Measurements from ENCODE around the gene NT5DC1. TPM values are rescaled to one million over a fixed set of nuclear protein-coding genes. Genes with fewer than 3 reads are reported as not detected.

NT5DC1 gene
- total and polyA plus RNA-seq, 10 of the 15 experiments (the other 5 are each of a cell fraction or from before 2014, with no cell fraction given), result 40.8 to 140 (median 66.8) TPM

GRCh38 chr6:116090251-116090650, 10.4 kb upstream of the NT5DC1 start:
- DNase-seq (ENCODE audit: low read depth, low spot score) (peak; percentile 74), ATAC-seq (peak; percentile 78), FAIRE-seq (no peak)
- H3K9ac ChIP-seq (ENCODE audit: control insufficient read depth, insufficient read depth, low read length), result peak overlapping the region; percentile 43; the same call in 1 of the 2 replicates
- H3K27me3 ChIP-seq (replicated peaks in 1 of 2; ENCODE audit: control insufficient read depth in 2 of 2, insufficient read depth in 2 of 2, low read length in 1 of 2), result no peaks in the 10 kb centered on the region
- POLR2A ChIA-PET, result interaction anchor here (0.6 to 1.5 kb wide), 2 partner anchors 16 to 79 kb away, joined by 4 to 5 read pairs; no protein-coding TSS in a partner anchor
- SMC1A ChIA-PET (ENCODE audit: uncharacterized antibody, unreplicated experiment), result interaction anchor here (1.5 to 5.3 kb wide), 3 partner anchors 11 to 78 kb away, joined by 8 to 35 read pairs (median 8); partner anchors contain the start of gene NT5DC1
- peaks cover 18% of the 10 kb centered on the region for H3K9me3 ChIP-seq (replicated peaks; ENCODE audit: control insufficient read depth, insufficient read depth, low read length)
- no TSS peak for BruUV-seq (replicated peaks)
- peaks cover 0 to 3% of the 10 kb centered on the region in 2 experiments; a peak in 1 of 4 replicates for H3K36me3 ChIP-seq (ENCODE audit: control insufficient read depth in 2 of 2, insufficient read depth in 2 of 2, low read length in 1 of 2)
- H3K79me2 ChIP-seq (ENCODE audit: control insufficient read depth, insufficient read depth, low read length), result peaks cover 7% of the 10 kb centered on the region
- 0 out of 2 replicates have a peak overlapping the region, but pooled peaks have one; percentile 2 for H3K4me3 ChIP-seq
- intact Hi-C loops (cut with micrococcal nuclease; ENCODE audit: unreplicated experiment) (loop anchor here (1.0 to 10.0 kb wide), 2 partner anchors 79 to 1375 kb away; no protein-coding TSS in a partner anchor), in situ Hi-C loops (cut with MboI) (loop anchor here (10.0 kb wide), 1 partner anchor 195 kb away; no protein-coding TSS in a partner anchor)
- WGBS (ENCODE audit: insufficient coverage, insufficient replicate concordance, low lambda C conversion rate, missing lambda C conversion rate), result 3% methylated on average over 2 of the region's 2 CpGs
- H3K4me2 ChIP-seq (ENCODE audit: control insufficient read depth, insufficient read depth), result peak overlapping the region; percentile 72
- peak overlapping the region; percentile 74 for H2AFZ ChIP-seq (ENCODE audit: control insufficient read depth, low read depth, low read length)
- H4K20me1 ChIP-seq (ENCODE audit: control insufficient read depth, insufficient read depth), result no peaks in the 10 kb centered on the region
- RAD21 ChIA-PET (ENCODE audit: unreplicated experiment), result interaction anchor here (1.0 to 2.4 kb wide), 3 partner anchors 28 to 81 kb away, joined by 3 to 20 read pairs (median 3); no protein-coding TSS in a partner anchor
- CTCF ChIA-PET, result interaction anchor here (0.6 to 2.3 kb wide), 4 partner anchors 11 to 78 kb away, joined by 3 to 8 read pairs (median 4); partner anchors contain the start of gene NT5DC1
- peaks cover 55% of the 10 kb centered on the region for H3K4me1 ChIP-seq (ENCODE audit: control insufficient read depth, insufficient read depth, low read length)
- H3K27ac ChIP-seq (ENCODE audit: control insufficient read depth, insufficient read depth), result peak overlapping the region; percentile 98
- TF ChIP-seq NR2C2 (IDR thresholded peaks at IDR 0.05; ENCODE audit: borderline replicate concordance, control insufficient read depth, insufficient read length, low read depth) (no peak), STAT3 (IDR thresholded peaks at IDR 0.05; ENCODE audit: low read depth, low read length) (no peak), RELA (IDR thresholded peaks at IDR 0.05; ENCODE audit: borderline replicate concordance, partially characterized antibody) (no peak), SMAD5 (IDR thresholded peaks at IDR 0.05; ENCODE audit: low read depth) (no peak), RCOR1 (conservative IDR thresholded peaks at IDR 0.05; ENCODE audit: low read depth, low read length) (no peak), PML (IDR thresholded peaks at IDR 0.05; ENCODE audit: low read length) (no peak), RB1 (IDR thresholded peaks at IDR 0.05; ENCODE audit: borderline replicate concordance) (no peak), ASH2L (IDR thresholded peaks at IDR 0.05; ENCODE audit: borderline replicate concordance, low read depth) (no peak), SREBF1 (IDR thresholded peaks at IDR 0.05; ENCODE audit: low read length) (no peak), ZBED1 (IDR thresholded peaks at IDR 0.05; ENCODE audit: borderline replicate concordance) (peak; percentile 63; the same call in 1 of the 2 replicates), HDAC2 (IDR thresholded peaks at IDR 0.05) (no peak), POU2F2 (IDR thresholded peaks at IDR 0.05; ENCODE audit: borderline replicate concordance, low read depth, low read length) (no peak; the same call in 2 of the 3 replicates), EGR1 (IDR thresholded peaks at IDR 0.05; ENCODE audit: borderline replicate concordance in 1 of 2, low read depth in 2 of 2, low read length in 2 of 2) (no peak)
- TF ChIP-seq, protein P1, sequence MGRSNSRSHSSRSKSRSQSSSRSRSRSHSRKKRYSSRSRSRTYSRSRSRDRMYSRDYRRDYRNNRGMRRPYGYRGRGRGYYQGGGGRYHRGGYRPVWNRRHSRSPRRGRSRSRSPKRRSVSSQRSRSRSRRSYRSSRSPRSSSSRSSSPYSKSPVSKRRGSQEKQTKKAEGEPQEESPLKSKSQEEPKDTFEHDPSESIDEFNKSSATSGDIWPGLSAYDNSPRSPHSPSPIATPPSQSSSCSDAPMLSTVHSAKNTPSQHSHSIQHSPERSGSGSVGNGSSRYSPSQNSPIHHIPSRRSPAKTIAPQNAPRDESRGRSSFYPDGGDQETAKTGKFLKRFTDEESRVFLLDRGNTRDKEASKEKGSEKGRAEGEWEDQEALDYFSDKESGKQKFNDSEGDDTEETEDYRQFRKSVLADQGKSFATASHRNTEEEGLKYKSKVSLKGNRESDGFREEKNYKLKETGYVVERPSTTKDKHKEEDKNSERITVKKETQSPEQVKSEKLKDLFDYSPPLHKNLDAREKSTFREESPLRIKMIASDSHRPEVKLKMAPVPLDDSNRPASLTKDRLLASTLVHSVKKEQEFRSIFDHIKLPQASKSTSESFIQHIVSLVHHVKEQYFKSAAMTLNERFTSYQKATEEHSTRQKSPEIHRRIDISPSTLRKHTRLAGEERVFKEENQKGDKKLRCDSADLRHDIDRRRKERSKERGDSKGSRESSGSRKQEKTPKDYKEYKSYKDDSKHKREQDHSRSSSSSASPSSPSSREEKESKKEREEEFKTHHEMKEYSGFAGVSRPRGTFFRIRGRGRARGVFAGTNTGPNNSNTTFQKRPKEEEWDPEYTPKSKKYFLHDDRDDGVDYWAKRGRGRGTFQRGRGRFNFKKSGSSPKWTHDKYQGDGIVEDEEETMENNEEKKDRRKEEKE (IDR thresholded peaks at IDR 0.05), result no peak
- TF ChIP-seq, protein P2, sequence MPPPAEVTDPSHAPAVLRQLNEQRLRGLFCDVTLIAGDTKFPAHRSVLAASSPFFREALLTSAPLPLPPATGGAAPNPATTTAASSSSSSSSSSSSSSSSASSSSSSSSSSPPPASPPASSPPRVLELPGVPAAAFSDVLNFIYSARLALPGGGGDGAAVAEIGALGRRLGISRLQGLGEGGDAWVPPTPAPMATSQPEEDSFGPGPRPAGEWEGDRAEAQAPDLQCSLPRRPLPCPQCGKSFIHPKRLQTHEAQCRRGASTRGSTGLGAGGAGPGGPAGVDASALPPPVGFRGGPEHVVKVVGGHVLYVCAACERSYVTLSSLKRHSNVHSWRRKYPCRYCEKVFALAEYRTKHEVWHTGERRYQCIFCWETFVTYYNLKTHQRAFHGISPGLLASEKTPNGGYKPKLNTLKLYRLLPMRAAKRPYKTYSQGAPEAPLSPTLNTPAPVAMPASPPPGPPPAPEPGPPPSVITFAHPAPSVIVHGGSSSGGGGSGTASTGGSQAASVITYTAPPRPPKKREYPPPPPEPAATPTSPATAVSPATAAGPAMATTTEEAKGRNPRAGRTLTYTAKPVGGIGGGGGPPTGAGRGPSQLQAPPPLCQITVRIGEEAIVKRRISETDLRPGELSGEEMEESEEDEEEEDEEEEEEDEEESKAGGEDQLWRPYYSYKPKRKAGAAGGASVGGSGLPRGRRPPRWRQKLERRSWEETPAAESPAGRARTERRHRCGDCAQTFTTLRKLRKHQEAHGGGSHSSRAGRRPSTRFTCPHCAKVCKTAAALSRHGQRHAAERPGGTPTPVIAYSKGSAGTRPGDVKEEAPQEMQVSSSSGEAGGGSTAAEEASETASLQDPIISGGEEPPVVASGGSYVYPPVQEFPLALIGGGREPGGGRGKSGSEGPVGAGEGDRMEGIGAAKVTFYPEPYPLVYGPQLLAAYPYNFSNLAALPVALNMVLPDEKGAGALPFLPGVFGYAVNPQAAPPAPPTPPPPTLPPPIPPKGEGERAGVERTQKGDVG (CRISPR knock-in tag; IDR thresholded peaks at IDR 0.05), result no peak

All from GM12878 (cell line).